GM21367 (cell line): ENCODE measurements around the gene TIAM1.

ENCODE experiments used
- ATAC-seq: cut with Tn5 transposase; IDR thresholded peaks from one replicate; pipeline ENCODE4 v1.9.1; 2021; ENCODE audit not compliant: unreplicated experiment

Gene TIAM1

GRCh38 chr21:31335957-31336738 is 7.9 kb downstream of the TIAM1 start:
- ATAC-seq, result no peak

DNA sequence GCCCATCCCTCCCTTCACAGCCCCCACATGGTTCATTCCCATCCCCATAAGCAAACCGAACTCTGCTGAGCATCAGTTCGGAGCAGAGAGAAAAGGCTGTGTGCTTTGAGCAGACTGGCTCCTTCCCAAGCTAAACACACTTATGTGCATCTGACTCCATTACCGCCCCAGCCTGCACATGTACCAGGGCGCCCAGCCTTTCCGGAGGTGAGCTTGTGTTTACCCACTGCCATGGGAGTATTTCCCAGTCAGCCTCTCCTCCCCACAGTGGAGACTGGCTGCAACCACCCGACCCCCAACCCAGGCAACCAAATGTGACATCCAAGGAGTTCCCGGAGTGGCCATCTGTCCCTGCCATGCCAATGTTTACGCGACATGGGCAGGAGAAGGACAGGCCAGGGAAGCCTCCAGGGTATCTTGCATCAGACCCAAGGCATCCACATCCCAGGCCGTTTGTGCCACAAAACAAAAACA is 9.4 kb downstream of the TIAM1 start:
- ATAC-seq, result no peak

DNA sequence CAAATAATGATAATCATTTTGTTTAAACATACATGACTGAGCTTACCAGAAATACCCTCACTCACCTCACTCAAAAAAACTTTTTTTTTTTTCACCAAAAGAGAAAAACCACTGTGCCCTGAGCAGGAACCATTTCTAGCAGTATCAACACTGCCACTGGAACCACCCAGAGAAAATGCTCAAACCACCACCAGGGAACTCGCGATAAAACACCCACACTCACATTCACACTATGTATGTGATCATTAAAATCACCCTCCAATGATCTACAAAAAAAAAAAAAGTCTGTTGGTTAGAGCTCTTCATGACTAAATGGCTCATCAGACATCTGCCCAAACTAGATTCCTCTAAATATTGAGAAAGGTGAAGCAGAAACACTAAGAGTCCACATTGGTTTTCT is 11.5 kb downstream of the TIAM1 start:
- no peak for ATAC-seq

DNA sequence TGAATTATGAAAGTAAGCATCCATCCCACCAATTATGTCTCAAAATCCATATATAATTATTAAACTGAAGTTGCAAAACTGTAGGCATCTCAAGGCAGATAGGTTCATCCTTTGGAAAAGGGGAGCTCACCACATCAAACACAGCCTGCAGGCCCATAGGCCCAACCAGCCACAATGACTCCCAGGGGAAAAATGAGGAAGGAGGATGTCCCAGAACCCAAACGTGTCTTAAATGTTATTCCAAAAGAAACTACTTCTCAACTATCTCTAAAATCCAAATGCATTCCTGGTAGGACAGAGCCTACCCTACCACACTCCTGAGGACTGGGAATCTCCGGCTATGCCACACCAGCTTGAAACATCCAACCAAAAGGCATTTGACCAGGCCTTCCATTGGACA is 12.8 kb downstream of the TIAM1 start:
- ATAC-seq, result no peak

DNA sequence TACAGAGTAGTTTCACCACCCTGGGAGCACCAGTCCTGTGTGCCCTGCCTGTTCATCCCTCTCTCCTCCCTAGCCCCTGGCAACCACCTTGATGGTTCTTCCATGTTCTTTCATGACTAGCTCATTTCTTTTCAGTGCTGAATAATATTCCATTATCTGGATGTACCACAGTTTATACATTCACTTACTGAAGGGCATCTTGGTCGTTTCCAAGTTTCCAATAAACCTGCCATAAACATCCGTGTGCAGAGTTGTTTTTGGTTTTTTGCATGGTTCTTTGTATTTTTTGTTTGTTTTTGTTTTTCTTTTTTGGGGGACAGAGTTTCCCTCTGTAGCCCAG is 13.9 kb downstream of the TIAM1 start:
- ATAC-seq, result no peak

DNA sequence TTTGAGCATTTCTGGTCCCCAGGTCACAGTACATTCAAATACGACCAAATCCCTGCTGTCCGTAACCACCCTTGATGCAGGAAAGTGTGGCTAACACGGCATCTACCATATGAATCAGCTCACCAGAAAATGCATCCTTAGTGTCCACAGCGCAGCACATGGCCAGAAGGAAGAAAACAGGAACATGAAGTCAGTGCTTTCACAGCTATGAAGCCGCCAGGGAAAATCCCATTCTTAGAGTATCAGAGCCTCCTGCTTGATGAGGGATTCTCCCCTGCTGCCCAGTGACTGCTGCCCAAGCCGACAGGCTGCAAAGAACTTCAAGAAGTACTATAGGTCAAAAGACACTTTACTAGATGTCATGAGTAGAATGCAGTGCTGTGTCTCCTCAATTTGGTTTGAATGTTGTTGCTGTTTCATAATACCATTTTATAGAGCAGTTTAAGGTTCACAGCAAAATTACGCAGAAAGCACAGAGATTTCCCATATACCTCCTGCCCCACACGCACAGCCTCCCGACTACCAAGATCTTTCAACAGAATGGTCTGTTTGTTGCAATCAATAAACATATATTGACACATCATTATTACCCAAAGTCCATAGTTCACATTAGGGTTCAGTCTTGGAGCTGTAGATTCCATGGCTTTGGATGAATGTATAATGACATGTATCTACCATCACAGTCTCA is 14.5 kb downstream of the TIAM1 start:
- ATAC-seq, result no peak

- peak; percentile 97 for ATAC-seq
Observed at GRCh38 chr21:31326522-31327242, 17.4 kb downstream of the TIAM1 start.

GRCh38 chr21:31318971-31319370 is 25.1 kb downstream of the TIAM1 start:
- no peak for ATAC-seq

DNA sequence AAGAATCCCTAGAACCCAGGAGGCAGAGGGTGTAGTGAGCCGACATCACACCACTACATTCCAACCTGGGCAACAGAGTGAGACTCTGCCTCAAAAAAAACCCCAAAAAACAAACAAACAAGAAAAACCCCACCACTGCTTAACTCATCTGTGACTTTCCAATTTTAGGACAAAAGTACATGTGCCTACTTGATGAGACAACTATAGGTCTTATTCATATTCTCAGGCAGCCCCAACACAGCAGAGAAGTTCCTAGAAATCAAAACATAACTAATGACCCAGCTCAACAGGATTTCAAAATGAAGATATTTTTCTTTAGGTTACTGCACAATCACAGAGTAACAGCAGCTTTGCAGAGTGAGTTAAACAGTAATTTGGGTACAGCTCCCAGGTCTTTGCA is 26.4 kb downstream of the TIAM1 start:
- ATAC-seq, result no peak

- ATAC-seq, result no peak
Observed at GRCh38 chr21:31316488-31317169, 27.4 kb downstream of the TIAM1 start.

GRCh38 chr21:31316072-31316471 is 28.0 kb downstream of the TIAM1 start:
- no peak for ATAC-seq

DNA sequence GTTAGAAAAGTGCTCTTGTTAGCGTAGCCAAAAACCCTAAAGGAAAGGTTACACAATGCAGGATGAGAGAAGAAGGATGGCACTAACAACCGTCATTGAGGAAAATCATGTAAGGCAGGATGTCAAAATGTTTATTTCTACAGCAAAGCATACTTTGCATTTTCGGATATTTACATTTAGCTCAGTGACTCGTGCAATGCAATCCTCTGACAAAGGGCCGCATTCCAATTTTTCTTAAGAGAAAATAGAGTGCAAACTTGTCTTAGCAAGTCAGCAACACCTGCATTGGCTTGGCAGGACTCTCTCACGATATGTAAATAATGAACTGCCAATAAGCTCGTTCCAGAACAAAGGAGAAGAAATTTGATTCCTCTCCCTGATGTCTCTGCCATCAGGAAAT is 33.3 kb downstream of the TIAM1 start:
- ATAC-seq, result no peak

DNA sequence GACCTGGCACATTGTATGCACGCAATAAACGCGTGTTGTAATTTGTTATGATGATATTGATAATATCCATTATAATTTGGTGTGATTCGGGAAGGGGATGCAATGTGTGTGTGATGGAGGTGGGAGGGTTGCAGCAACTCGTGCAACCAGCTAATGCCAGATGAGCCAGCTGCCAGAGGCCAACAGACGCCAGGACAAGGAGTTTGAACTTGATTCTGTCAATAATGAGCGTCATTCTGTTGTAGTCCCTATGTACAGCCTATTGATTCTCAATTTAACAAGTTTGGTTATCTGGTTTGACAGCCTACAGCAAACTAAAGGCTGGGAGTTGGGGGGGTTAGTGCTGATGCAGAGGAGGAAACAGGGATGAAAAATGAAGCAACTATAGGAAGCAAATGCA is 35.5 kb downstream of the TIAM1 start:
- no peak for ATAC-seq

DNA sequence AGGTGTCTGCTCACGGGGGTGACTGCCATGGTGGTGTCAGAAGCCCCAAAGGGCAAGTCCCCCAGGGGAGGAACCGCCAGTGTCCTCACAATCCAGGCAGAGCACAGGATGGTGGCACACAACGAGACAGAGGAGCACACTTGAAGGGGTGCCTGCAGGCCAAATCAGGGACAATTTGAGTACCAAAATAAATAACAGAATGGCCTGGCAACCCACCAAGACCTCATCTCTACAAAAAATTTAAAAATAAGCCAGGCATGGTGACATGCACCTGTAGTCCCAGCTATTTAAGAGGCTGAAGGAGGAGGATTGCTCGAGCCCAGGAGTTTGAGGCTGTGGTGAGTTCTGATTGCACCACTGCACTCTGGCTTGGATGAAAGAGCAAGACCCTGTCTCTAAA is 38.2 kb downstream of the TIAM1 start:
- ATAC-seq, result no peak

- ATAC-seq, result peak; percentile 64
Observed at GRCh38 chr21:31299291-31300147, 44.5 kb downstream of the TIAM1 start.

DNA sequence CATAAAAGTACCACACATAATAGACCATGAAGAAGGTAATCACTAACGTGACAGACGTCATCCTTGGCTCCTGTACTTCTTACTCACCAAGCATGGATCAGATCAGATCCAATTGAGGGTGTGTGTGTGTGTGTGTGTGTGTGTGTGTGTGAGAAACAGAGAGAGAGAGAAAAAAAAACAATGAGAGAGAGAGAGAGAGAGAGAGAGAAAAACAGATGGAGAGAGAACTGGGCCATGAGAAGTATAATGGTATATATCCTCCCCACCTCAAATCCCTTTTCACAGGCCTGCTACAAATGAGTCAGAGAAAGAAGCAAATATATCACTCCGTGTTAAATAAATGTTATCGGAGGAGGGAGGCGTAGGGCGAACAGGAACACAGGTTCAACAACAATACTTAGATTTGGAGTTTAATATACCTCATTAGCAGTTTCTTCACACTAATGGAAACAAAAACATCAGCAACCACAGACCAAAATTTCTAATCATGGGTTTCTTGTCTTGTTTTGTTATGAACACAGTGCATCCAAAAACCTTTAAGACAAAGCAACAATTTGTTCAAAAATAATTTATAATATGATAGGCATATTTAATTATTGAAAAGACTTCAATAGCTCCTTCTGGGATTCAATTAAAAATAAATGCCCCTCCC is 45.3 kb downstream of the TIAM1 start:
- peak; percentile 8 for ATAC-seq

GRCh38 chr21:31297806-31298205 is 46.3 kb downstream of the TIAM1 start:
- no peak for ATAC-seq

DNA sequence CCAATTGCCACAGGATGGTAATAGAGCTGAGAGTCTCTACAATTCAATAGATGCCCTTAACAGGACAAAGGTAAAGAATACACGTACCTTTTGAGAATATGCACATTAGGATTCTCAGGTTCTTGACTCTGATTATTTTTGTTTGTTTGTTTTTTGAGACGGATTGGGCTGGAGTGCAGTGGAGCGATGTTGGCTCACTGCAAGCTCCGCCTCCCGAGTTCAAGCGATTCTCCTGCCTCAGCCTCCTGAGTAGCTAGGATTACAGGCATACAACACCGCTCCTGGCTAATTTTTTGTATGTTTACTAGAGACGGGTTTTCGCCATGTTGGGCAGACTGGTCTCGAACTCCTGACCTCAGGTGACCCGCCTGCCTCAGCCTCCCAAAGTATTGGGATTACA is 48.4 kb downstream of the TIAM1 start:
- no peak for ATAC-seq

DNA sequence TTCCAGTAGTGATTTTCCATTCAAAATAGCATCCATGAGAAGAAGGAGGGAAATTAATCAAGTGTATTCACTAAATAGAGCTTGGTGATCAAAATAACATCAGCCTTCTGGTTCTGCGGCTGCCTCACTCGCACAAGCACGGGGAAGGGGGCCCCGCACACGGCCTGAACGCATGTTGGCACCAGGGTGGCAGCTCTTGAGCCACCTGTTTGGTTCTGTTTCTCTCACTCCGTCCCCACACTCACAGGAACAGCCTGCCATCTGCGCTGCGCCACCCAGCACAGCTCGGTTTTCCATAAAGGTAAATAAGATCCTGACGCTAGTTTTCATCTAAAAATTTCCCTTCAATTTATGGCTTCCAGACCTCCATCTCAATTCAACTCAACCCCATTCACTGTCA is 49.4 kb downstream of the TIAM1 start:
- no peak for ATAC-seq

DNA sequence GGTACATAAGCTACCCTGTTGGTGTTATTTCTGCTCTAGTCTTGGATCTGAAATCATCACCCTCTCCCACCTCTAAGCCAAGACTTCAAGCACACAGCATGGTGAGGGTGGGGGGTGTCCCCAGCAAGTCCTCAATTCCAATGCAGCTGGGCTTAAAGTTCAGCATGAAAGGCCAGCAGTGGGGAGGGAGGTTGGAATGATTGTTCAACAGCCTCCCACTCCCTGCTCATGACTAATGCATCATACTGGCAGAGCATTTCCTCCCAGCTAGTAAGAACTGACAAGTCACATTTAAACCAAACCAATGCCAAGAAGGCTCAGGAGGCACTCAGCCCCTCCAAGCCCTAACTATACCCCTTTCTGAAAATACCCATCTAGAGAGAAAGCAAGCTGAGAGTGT is 50.1 kb downstream of the TIAM1 start:
- no peak for ATAC-seq
